Uterus (tissue), 2 donors: ENCODE measurements around the gene KCNIP1.

Experiments
- CTCF ChIP-seq, 4 experiments: fragments of 200-600 bp in 2 of 4; fragments of 450-650 bp in 2 of 4; sonication (generic) in 2 of 4; IDR thresholded peaks; one replicate each; pipeline ENCODE4 v1.5.1; 2016 to 2019; ENCODE audit warnings: antibody characterized with exemption in 4 of 4, mild to moderate bottlenecking in 2 of 4, moderate library complexity in 1 of 4
- POLR2A ChIP-seq, 2 donors: fragments of 450-650 bp; IDR thresholded peaks; one replicate each; pipeline ENCODE4 v1.6.1; 2016; ENCODE audit warnings: antibody characterized with exemption in 2 of 2, mild to moderate bottlenecking in 1 of 2, moderate library complexity in 1 of 2

- no peak for TF ChIP-seq CTCF (IDR thresholded peaks at IDR 0.05)
- TF ChIP-seq POLR2A (IDR thresholded peaks at IDR 0.05) = no peak
These were observed 30.2 kb upstream of the KCNIP1 start for GRCh38 chr5:170473642-170474041.
